Activated T-helper 1 cell treated with anti-CD3 and anti-CD28 coated beads, Interleukin-2, amount 50 U/mL, for 16 hours (primary cell): ENCODE results near the gene CBX2.

Experiments
- DNase-seq, 2 donors: peaks; one replicate each; pipeline ENCODE4 v3.0.0-alpha.2; 2020; ENCODE audit warnings: low read depth in 1 of 2, low spot score in 1 of 2

CBX2 gene

DNA sequence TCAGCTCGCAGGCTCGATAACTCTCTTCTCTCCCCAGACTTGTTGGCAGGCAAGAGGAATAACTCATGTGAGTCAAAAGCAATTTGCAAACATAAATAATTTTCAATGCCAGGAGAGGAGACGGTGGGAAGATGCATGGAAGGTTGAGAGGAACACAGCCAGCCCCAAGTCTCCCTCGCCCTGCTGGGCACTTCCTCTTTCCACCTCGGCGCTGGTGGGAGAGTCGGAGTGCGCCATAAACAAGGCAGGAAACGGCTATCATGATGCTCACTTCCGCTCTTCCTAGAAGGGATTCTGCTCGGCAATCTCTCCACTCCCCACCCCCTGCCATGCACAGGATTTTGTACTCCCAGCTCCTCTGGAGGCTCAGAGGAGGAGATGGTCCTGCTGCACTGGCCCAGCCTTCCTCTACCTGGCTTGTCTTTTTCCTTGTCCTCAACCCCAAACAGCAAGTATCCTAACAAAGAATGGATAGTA is 48.3 kb downstream of the CBX2 start:
- DNase-seq: no peak

- no peak for DNase-seq
Measured at GRCh38 chr17:79826841-79827578, 49.1 kb downstream of the CBX2 start.

DNA sequence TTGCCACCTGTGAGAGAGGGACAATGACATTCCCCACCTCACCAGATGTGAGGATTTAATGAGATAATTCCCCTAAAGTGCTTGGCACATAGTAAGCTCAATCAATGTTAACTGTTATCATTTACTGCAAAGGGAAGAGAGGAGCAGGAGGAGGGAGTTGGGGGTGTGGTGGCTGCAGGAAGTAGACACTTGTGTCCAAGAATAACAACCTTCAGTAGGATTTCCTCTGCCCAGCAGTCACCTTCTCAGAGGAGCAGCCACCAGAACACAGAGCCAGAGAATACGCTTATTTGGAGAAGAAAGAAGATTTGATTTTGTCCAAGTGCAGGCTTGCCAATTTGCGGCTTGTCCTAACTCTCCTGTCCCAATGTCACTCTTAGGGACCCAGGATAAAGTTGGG is 51.1 kb downstream of the CBX2 start:
- no peak for DNase-seq

DNA sequence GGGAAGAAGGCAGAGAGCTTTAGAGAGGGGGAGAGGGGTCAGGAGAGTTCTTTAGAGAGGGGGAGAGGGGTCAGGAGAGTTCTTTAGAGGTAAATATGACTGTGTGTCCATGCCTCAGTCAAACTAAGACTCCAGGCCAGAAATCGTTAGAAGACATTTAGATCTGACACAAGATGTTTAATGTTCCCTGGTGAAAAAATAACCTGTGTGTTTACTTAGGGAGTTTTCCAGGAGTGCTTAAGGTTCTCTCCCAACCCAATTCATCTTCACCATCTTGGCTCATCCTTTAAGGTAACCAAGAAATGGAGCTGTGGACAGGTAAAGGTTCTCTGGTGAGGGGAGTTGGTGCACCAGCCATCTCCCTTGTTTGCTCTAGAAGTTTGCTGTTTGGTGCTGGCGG is 51.5 kb downstream of the CBX2 start:
- no peak for DNase-seq

DNA sequence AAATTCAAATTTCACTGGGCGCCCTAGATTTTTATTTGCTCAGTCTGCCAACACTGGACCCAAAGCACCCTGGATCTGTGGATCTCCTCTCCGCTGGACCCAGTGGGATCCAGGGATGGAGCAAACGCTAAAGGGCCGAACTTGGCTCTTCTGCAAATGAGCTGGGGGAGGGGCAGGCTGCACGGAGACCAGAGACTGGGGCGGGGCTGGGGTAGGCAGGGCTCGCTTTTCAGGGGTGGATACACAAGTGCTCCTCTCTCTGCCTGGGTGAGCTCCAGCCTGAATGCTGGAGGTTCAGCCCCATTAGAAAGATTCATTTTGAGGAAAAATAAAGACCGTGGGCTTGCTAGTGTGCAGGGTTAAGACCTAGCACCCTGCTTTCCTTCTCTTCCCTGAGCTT is 52.4 kb downstream of the CBX2 start:
- no peak for DNase-seq

DNA sequence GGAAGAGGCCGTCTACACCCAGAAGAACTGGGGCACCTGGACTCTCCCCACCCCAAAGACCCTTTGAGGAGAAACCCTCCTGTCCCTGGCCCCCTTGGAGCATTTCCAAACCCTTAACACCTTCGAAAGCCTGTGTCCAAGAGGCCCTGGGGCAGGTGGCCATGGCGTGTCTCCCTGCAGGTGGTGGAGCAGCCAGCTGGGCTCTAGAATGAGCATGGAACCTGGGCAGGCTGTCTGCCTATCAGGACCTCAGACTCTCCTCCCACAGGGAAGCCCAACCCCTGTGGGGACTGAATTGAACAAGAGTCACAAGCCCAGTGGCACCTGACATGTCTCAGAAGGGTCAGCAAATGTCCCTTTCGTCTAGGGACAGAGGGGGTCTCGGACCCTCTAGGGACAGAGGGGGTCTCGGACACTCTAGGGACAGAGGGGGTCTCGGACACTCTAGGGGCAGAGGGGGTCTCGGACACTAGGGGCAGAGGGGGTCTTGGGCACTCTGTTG is 52.9 kb downstream of the CBX2 start:
- no peak for DNase-seq

- no peak for DNase-seq
Measured at GRCh38 chr17:79831265-79832217, 53.6 kb downstream of the CBX2 start.

GRCh38 chr17:79832218-79833109 is 54.5 kb downstream of the CBX2 start:
- DNase-seq: no peak

GRCh38 chr17:79833110-79833450 is 55.1 kb downstream of the CBX2 start:
- DNase-seq: no peak

DNA sequence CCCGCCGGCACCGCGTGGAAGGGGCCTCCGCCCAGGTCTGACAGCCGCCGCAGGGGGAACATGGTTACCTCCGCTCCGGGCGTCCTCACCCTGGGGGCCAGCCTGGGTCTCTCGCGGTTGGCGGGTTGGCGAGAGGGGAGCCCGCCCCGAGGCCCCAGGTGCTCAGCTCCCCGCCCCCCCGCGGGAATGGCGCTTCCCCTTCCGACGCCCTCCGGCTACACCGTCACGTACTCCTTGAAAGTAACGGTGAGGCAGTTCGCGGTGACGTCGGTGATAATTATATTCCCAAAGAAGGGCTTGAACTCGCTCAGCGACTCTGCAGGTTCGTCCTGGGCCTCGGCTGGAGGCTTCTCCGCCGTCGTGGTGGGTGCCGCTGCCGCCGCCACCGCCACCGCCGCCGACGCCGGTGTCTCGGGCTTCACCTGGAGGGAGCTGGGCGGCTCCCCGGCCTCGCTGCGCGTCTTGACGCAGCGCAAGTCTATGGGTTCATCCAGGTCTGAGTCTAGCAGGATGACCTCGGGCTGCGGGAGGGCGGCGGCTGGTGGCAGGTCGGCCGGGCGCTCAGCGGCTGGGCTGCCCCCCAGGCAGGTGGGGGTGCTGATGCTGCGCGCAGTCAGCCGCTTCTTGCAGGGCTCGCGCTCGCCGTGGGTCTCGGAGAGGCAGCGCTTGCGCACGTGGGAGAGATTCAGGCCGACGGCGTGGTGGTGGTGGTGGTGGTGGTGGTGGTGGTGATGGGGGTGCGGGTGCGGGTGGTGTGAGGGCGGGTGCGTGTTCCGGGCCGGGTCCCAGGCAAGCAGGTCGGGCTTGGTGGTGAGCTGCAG is 56.0 kb downstream of the CBX2 start:
- no peak for DNase-seq

GRCh38 chr17:79834565-79835469 is 56.9 kb downstream of the CBX2 start:
- DNase-seq: no peak

DNA sequence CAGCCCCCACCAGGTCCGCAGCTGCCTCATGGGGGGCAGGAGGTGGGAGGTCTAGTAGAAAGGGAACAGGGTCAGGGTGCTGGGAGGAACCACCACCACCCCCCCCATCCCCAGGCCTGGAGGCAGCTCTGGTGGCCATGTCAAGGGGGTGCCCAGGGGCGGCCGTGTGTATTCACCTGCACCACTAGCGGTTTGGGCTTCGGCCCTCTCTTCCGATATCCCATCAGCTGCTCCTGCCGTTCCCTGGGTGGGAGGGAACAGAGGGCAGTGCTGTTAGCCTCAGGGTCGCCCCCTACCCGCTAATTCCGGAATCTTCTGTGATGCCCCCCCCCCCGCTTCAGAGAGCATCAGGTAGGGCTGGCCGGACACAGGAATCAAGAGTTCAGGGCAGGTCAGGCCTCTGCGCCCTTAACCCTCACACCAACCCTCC is 57.5 kb downstream of the CBX2 start:
- no peak for DNase-seq

- DNase-seq: no peak
Measured at GRCh38 chr17:79835953-79836509, 58.1 kb downstream of the CBX2 start.

GRCh38 chr17:79836510-79836971 is 58.6 kb downstream of the CBX2 start:
- no peak for DNase-seq

- DNase-seq: no peak
Measured at GRCh38 chr17:79836972-79837887, 59.3 kb downstream of the CBX2 start.
